Amygdala (tissue), 56 donors: ENCODE measurements around the gene FCF1.
"Not testable (repeated sequence)": the region's sequence is repeated elsewhere in the genome, so short reads cannot be mapped to it uniquely, and the experiment has no call there.

Source experiments
- DNase-seq, 56 donors: peaks; one replicate each; lab custom pipeline; 2025; lab: John Stamatoyannopoulos, UW

The FCF1 gene

GRCh38 chr14:74697976-74698375 lies 15.0 kb upstream of the FCF1 start:
- no peak for DNase-seq

GRCh38 chr14:74698465-74698864 lies 14.5 kb upstream of the FCF1 start:
- no peak for DNase-seq

GRCh38 chr14:74702293-74702692 lies 10.7 kb upstream of the FCF1 start:
- DNase-seq: no peak

GRCh38 chr14:74703043-74703442 lies 9.9 kb upstream of the FCF1 start:
- no peak for DNase-seq

- DNase-seq: no peak
These were observed 8.3 kb upstream of the FCF1 start for GRCh38 chr14:74704656-74705055.

- no peak for DNase-seq
These were observed 7.1 kb upstream of the FCF1 start for GRCh38 chr14:74705613-74706500.

GRCh38 chr14:74710480-74710879 lies 2.5 kb upstream of the FCF1 start:
- DNase-seq: no peak

GRCh38 chr14:74711651-74712050 lies 1.3 kb upstream of the FCF1 start:
- no peak for DNase-seq

GRCh38 chr14:74713395-74713735 lies 421 bp downstream of the FCF1 start:
- DNase-seq: no peak

- no peak for DNase-seq
These were observed 7.6 kb downstream of the FCF1 start for GRCh38 chr14:74720526-74720925.

GRCh38 chr14:74723134-74723533 lies 10.2 kb downstream of the FCF1 start:
- no peak for DNase-seq

GRCh38 chr14:74732387-74732786 lies 19.4 kb downstream of the FCF1 start:
- DNase-seq: no peak

GRCh38 chr14:74733221-74733620 lies 20.3 kb downstream of the FCF1 start:
- no peak for DNase-seq

GRCh38 chr14:74735125-74735524 lies 22.2 kb downstream of the FCF1 start:
- DNase-seq: no peak

- no peak for DNase-seq
These were observed 24.9 kb downstream of the FCF1 start for GRCh38 chr14:74737753-74738325.

GRCh38 chr14:74739293-74740030 lies 26.5 kb downstream of the FCF1 start:
- no peak for DNase-seq

- no peak for DNase-seq
These were observed 34.3 kb downstream of the FCF1 start for GRCh38 chr14:74747237-74747636.

GRCh38 chr14:74754157-74754556 lies 41.2 kb downstream of the FCF1 start:
- DNase-seq: no peak

- no peak for DNase-seq
These were observed 42.0 kb downstream of the FCF1 start for GRCh38 chr14:74754899-74755298.

- no peak for DNase-seq
These were observed 43.4 kb downstream of the FCF1 start for GRCh38 chr14:74756326-74756725.

GRCh38 chr14:74758505-74758904 lies 45.6 kb downstream of the FCF1 start:
- not testable (repeated sequence) for DNase-seq
